ENCODE data around the gene AMIGO1. TPM values are rescaled to one million over a fixed set of nuclear protein-coding genes. Genes with fewer than 3 reads are reported as not detected.

The AMIGO1 gene
- total RNA-seq, 1 donor from 2014 or later = 19.3 TPM

GRCh38 chr1:109516872-109517271 is 7.3 kb upstream of the AMIGO1 start:
- ATAC-seq (ENCODE audit: poor library complexity) (no peak), DNase-seq (no peak)
- intact Hi-C loops (cut with DNase I) = no loop called here

- intact Hi-C loops (cut with DNase I) = no loop called here
- no peak for ATAC-seq (ENCODE audit: poor library complexity)
- DNase-seq = no peak
Observed at GRCh38 chr1:109514846-109515245, 5.3 kb upstream of the AMIGO1 start.

GRCh38 chr1:109513110-109513710 is 3.7 kb upstream of the AMIGO1 start:
- intact Hi-C loops (cut with DNase I) = no loop called here
- DNase-seq (no peak), ATAC-seq (ENCODE audit: poor library complexity) (no peak)

- intact Hi-C loops (cut with DNase I) = no loop called here
- no peak for DNase-seq
- ATAC-seq (ENCODE audit: poor library complexity) = peak; percentile 13
Observed at GRCh38 chr1:109508873-109509175, 703 bp downstream of the AMIGO1 start.

- no peak for ATAC-seq (ENCODE audit: poor library complexity)
- DNase-seq = no peak
- intact Hi-C loops (cut with DNase I) = no loop called here
Observed at GRCh38 chr1:109508001-109508872, 1.3 kb downstream of the AMIGO1 start.

- intact Hi-C loops (cut with DNase I) = no loop called here
- no peak for ATAC-seq (ENCODE audit: poor library complexity)
Observed at GRCh38 chr1:109504974-109505373, 4.6 kb downstream of the AMIGO1 start.

GRCh38 chr1:109503935-109504334 is 5.6 kb downstream of the AMIGO1 start:
- ATAC-seq (ENCODE audit: poor library complexity) = no peak
- DNase-seq = no peak
- intact Hi-C loops (cut with DNase I) = no loop called here

More at GRCh38 chr1:109504974-109505373, 4.6 kb downstream of the AMIGO1 start:
- no peak for DNase-seq

- intact Hi-C loops (cut with DNase I) = no loop called here
- no peak for DNase-seq
- no peak for ATAC-seq (ENCODE audit: poor library complexity)
Observed at GRCh38 chr1:109502364-109502851, 7.1 kb downstream of the AMIGO1 start.

GRCh38 chr1:109501644-109502363 is 7.7 kb downstream of the AMIGO1 start:
- intact Hi-C loops (cut with DNase I) = no loop called here

GRCh38 chr1:109500941-109501381 is 8.6 kb downstream of the AMIGO1 start:
- intact Hi-C loops (cut with DNase I) = no loop called here
- DNase-seq (no peak), ATAC-seq (ENCODE audit: poor library complexity) (no peak)

More at GRCh38 chr1:109501644-109502363, 7.7 kb downstream of the AMIGO1 start:
- DNase-seq = no peak
- no peak for ATAC-seq (ENCODE audit: poor library complexity)

GRCh38 chr1:109499661-109500536 is 9.6 kb downstream of the AMIGO1 start:
- ATAC-seq (ENCODE audit: poor library complexity) = no peak
- DNase-seq = no peak
- intact Hi-C loops (cut with DNase I) = no loop called here

GRCh38 chr1:109499081-109499480 is 10.4 kb downstream of the AMIGO1 start:
- ATAC-seq (ENCODE audit: poor library complexity) (no peak), DNase-seq (no peak)
- intact Hi-C loops (cut with DNase I) = no loop called here

GRCh38 chr1:109498161-109498801 is 11.2 kb downstream of the AMIGO1 start:
- intact Hi-C loops (cut with DNase I) = no loop called here
- DNase-seq = no peak
- ATAC-seq (ENCODE audit: poor library complexity) = no peak

- no peak for ATAC-seq (ENCODE audit: poor library complexity)
- intact Hi-C loops (cut with DNase I) = no loop called here
Observed at GRCh38 chr1:109497449-109498160, 11.9 kb downstream of the AMIGO1 start.

GRCh38 chr1:109495738-109496137 is 13.8 kb downstream of the AMIGO1 start:
- DNase-seq = no peak
- no peak for ATAC-seq (ENCODE audit: poor library complexity)
- intact Hi-C loops (cut with DNase I) = no loop called here

More at GRCh38 chr1:109497449-109498160, 11.9 kb downstream of the AMIGO1 start:
- DNase-seq = no peak

- ATAC-seq (ENCODE audit: poor library complexity) = peak; percentile 95
- peak; percentile 93 for DNase-seq
- intact Hi-C loops (cut with DNase I) = no loop called here
Observed at GRCh38 chr1:109493805-109494539, 15.6 kb downstream of the AMIGO1 start, which contains the start of gene CYB561D1. Gene CYB561D1 (plus strand): TSS chr1:109494094. CDS start chr1:109494140, 46 bp downstream.

GRCh38 chr1:109493227-109493626 is 16.3 kb downstream of the AMIGO1 start:
- no peak for DNase-seq
- intact Hi-C loops (cut with DNase I) = no loop called here
- ATAC-seq (ENCODE audit: poor library complexity) = no peak
